ENCODE data around the gene INPP4A. TPM values are rescaled to one million over a fixed set of nuclear protein-coding genes. Genes with fewer than 3 reads are reported as not detected.

The INPP4A gene
- polyA plus RNA-seq, 2 of the 4 experiments (the other 2 are of a cell fraction): 9.4 to 16.0 TPM

DNA sequence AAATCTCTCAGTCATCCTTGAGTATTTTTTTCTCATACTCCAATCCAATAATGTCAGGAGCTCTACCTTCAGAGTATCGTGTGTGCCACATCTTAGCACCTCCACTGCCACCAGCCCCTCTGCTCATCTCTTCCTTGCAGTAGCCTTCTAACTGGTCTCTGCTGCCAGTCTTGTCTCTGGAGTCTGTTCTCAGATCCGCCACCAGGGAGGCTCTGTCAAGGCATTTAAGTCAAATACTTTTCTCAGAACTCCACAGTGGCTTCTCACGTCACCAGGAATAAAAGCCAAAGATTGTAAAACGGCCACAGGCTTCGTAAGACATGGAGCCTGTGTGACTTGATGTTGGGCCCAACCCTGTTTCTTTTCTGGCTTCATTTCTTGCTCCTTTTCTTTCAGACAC, 170.8 kb downstream of the INPP4A start (continued):
- TF ChIP-seq, protein P1, sequence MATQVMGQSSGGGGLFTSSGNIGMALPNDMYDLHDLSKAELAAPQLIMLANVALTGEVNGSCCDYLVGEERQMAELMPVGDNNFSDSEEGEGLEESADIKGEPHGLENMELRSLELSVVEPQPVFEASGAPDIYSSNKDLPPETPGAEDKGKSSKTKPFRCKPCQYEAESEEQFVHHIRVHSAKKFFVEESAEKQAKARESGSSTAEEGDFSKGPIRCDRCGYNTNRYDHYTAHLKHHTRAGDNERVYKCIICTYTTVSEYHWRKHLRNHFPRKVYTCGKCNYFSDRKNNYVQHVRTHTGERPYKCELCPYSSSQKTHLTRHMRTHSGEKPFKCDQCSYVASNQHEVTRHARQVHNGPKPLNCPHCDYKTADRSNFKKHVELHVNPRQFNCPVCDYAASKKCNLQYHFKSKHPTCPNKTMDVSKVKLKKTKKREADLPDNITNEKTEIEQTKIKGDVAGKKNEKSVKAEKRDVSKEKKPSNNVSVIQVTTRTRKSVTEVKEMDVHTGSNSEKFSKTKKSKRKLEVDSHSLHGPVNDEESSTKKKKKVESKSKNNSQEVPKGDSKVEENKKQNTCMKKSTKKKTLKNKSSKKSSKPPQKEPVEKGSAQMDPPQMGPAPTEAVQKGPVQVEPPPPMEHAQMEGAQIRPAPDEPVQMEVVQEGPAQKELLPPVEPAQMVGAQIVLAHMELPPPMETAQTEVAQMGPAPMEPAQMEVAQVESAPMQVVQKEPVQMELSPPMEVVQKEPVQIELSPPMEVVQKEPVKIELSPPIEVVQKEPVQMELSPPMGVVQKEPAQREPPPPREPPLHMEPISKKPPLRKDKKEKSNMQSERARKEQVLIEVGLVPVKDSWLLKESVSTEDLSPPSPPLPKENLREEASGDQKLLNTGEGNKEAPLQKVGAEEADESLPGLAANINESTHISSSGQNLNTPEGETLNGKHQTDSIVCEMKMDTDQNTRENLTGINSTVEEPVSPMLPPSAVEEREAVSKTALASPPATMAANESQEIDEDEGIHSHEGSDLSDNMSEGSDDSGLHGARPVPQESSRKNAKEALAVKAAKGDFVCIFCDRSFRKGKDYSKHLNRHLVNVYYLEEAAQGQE (IDR thresholded peaks at IDR 0.05): no peak
- TF ChIP-seq, protein P2, sequence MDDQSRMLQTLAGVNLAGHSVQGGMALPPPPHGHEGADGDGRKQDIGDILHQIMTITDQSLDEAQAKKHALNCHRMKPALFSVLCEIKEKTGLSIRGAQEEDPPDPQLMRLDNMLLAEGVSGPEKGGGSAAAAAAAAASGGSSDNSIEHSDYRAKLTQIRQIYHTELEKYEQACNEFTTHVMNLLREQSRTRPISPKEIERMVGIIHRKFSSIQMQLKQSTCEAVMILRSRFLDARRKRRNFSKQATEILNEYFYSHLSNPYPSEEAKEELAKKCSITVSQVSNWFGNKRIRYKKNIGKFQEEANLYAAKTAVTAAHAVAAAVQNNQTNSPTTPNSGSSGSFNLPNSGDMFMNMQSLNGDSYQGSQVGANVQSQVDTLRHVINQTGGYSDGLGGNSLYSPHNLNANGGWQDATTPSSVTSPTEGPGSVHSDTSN (IDR thresholded peaks at IDR 0.05): no peak
- TF ChIP-seq NR3C1 (IDR thresholded peaks at IDR 0.05): no peak

DNA sequence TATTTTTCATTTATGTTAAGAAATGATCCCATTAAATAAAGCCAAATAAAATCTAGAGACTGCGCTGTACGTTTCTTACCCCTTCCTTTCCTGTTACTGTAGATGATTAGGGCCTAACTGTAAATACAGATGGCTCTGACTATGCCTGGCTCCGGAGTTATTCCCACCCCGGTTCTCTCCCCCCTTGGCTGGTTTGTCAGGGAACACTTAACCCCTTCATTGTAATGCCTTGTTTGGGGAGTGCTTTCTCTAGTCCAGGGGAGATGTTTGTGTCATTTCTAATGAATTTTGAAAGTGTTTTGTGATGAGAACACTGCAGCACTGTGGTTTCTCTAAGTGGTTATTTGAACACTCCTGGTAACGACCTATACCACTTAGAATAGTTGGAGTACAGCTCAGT, 172.5 kb downstream of the INPP4A start:
- FAIRE-seq: no peak
- no peak for DNase-seq (ENCODE audit: low read depth in 1 of 2, low spot score in 1 of 2)
- Histone ChIP-seq H3K4me3 (no peak overlapping the region), H3K27ac (no peak overlapping the region), H3K4me1 (no peaks in the 10 kb centered on the region), H3K4me2 (no peak overlapping the region), H3K9me3 (no peaks in the 10 kb centered on the region)
- POLR2A ChIA-PET: no interaction called here
- no peak for ATAC-seq
- WGBS (ENCODE audit: missing lambda C conversion rate): 72% methylated on average over 5 of the region's 5 CpGs
- CTCF ChIA-PET: interaction anchor here (1.0 kb wide), 1 partner anchor 8 kb away, joined by 4 read pairs; no protein-coding TSS in a partner anchor
- TF ChIP-seq, protein P3, sequence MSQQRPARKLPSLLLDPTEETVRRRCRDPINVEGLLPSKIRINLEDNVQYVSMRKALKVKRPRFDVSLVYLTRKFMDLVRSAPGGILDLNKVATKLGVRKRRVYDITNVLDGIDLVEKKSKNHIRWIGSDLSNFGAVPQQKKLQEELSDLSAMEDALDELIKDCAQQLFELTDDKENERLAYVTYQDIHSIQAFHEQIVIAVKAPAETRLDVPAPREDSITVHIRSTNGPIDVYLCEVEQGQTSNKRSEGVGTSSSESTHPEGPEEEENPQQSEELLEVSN (IDR thresholded peaks at IDR 0.05; ENCODE audit: borderline replicate concordance, low read depth): no peak
- TF ChIP-seq EP300 (IDR thresholded peaks at IDR 0.05) (no peak), ZC3H11A (IDR thresholded peaks at IDR 0.05) (no peak), CHD2 (IDR thresholded peaks at IDR 0.05; ENCODE audit: low read length, partially characterized antibody) (no peak), RFX5 (IDR thresholded peaks at IDR 0.05) (no peak), FOSB (CRISPR knock-in tag; IDR thresholded peaks at IDR 0.05) (no peak)
- TF ChIP-seq, protein P2 (IDR thresholded peaks at IDR 0.05): no peak

DNA sequence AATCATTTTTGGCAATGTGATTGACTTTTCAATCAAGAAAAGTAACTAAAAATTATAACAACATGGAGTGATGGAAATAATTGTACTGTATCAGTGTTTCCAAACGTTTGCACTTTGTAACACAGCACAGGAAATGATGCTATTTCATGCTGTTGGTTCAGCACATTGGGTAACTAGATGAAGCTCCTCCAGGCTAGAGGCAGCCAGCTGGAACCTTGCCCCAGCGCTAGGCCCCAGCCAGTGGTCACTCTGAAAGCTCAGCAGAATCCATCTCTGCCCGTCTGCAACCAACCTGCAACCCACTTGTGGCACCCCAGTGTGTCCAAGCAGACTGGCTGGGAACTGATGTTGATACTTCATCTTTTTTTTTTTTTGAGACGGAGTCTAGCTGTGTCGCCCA, 179.0 kb downstream of the INPP4A start:
- DNase-seq (ENCODE audit: low read depth in 1 of 2, low spot score in 1 of 2) (no peak), ATAC-seq (peak in 1 of 2 experiments; percentile 30; a peak in 1 of 6 replicates), FAIRE-seq (no peak)
- Histone ChIP-seq H3K4me2 (no peak overlapping the region), H3K9me3 (no peaks in the 10 kb centered on the region), H3K4me1 (no peaks in the 10 kb centered on the region), H3K27ac (no peak overlapping the region), H3K4me3 (no peak overlapping the region)
- ChIA-PET CTCF (interaction anchor here (1.3 kb wide), 1 partner anchor 9 kb away, joined by 5 read pairs; no protein-coding TSS in a partner anchor), POLR2A (no interaction called here)
- TF ChIP-seq PHF8 (IDR thresholded peaks at IDR 0.05; ENCODE audit: borderline replicate concordance, low read depth): no peak
- no peak for TF ChIP-seq JUN (IDR thresholded peaks at IDR 0.05)
- TF ChIP-seq RFX5 (IDR thresholded peaks at IDR 0.05): no peak
- TF ChIP-seq NR3C1 (IDR thresholded peaks at IDR 0.05): no peak
- TF ChIP-seq HDAC2 (IDR thresholded peaks at IDR 0.05): no peak
- TF ChIP-seq MYC (IDR thresholded peaks at IDR 0.05; ENCODE audit: borderline replicate concordance, low read length): no peak
- TF ChIP-seq RAD21 (conservative IDR thresholded peaks at IDR 0.05 in 1 of 2, IDR thresholded peaks at IDR 0.05 in 1 of 2): no peak
- TF ChIP-seq, protein P4, sequence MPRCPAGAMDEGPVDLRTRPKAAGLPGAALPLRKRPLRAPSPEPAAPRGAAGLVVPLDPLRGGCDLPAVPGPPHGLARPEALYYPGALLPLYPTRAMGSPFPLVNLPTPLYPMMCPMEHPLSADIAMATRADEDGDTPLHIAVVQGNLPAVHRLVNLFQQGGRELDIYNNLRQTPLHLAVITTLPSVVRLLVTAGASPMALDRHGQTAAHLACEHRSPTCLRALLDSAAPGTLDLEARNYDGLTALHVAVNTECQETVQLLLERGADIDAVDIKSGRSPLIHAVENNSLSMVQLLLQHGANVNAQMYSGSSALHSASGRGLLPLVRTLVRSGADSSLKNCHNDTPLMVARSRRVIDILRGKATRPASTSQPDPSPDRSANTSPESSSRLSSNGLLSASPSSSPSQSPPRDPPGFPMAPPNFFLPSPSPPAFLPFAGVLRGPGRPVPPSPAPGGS (IDR thresholded peaks at IDR 0.05): no peak
- TF ChIP-seq, protein P3 (IDR thresholded peaks at IDR 0.05; ENCODE audit: borderline replicate concordance, low read depth): no peak
- TF ChIP-seq NPAS2 (CRISPR knock-in tag; IDR thresholded peaks at IDR 0.05; ENCODE audit: borderline replicate concordance): no peak
- TF ChIP-seq, protein P5, sequence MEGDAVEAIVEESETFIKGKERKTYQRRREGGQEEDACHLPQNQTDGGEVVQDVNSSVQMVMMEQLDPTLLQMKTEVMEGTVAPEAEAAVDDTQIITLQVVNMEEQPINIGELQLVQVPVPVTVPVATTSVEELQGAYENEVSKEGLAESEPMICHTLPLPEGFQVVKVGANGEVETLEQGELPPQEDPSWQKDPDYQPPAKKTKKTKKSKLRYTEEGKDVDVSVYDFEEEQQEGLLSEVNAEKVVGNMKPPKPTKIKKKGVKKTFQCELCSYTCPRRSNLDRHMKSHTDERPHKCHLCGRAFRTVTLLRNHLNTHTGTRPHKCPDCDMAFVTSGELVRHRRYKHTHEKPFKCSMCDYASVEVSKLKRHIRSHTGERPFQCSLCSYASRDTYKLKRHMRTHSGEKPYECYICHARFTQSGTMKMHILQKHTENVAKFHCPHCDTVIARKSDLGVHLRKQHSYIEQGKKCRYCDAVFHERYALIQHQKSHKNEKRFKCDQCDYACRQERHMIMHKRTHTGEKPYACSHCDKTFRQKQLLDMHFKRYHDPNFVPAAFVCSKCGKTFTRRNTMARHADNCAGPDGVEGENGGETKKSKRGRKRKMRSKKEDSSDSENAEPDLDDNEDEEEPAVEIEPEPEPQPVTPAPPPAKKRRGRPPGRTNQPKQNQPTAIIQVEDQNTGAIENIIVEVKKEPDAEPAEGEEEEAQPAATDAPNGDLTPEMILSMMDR (IDR thresholded peaks at IDR 0.05): no peak
- no peak for TF ChIP-seq FOSL2 (IDR thresholded peaks at IDR 0.05)
- no peak for TF ChIP-seq FOSL2 (CRISPR knock-in tag; IDR thresholded peaks at IDR 0.05)
- no peak for TF ChIP-seq JUNB (IDR thresholded peaks at IDR 0.05)
- WGBS (ENCODE audit: missing lambda C conversion rate): 71% methylated on average over 5 of the region's 5 CpGs
